Peyer's patch (tissue), 4 donors: ENCODE results near the gene ARID1A.

Experiments
- CTCF ChIP-seq, 6 experiments: fragments of 450-650 bp in 4 of 6; fragments of 200-600 bp in 2 of 6; sonication (generic) in 1 of 6; IDR thresholded peaks; one replicate each; pipeline ENCODE4 v1.5.1; 2017 to 2019; ENCODE audit warnings: antibody characterized with exemption in 6 of 6, mild to moderate bottlenecking in 3 of 6, moderate library complexity in 1 of 6
- POLR2A ChIP-seq, 2 donors: fragments of 450-650 bp; IDR thresholded peaks; one replicate each; pipeline ENCODE4 v1.5.1; 2017; ENCODE audit warnings: antibody characterized with exemption in 2 of 2, mild to moderate bottlenecking in 2 of 2, moderate library complexity in 2 of 2

- TF ChIP-seq CTCF (IDR thresholded peaks at IDR 0.05), result no peak
- TF ChIP-seq POLR2A (IDR thresholded peaks at IDR 0.05), result no peak
Measured at GRCh38 chr1:26693599-26694572, 1.9 kb upstream of the ARID1A start.
